WI38 (cell line): ENCODE measurements around the gene AGAP1.
A peak's percentile ranks its signal among the peaks of the same experiment; 100 is the strongest.
"Not testable (repeated sequence)": the region's sequence is repeated elsewhere in the genome, so short reads cannot be mapped to it uniquely, and the experiment has no call there.

Source experiments
- H3K4me3 ChIP-seq: 2 replicates; pipeline ENCODE4 v1.5.1; 2011; ENCODE audit warnings: low read depth, mild to moderate bottlenecking, control low read depth, low read length
- CTCF ChIP-seq: IDR thresholded peaks from 2 replicates; pipeline ENCODE4 v1.5.1; 2012; ENCODE audit warnings: low read depth, mild to moderate bottlenecking, control low read depth, low read length

The AGAP1 gene

GRCh38 chr2:235600926-235601325, 107.1 kb downstream of the AGAP1 start:
- TF ChIP-seq CTCF = no peak

GRCh38 chr2:235601960-235602704, 108.3 kb downstream of the AGAP1 start:
- H3K4me3 ChIP-seq = no peak overlapping the region
- TF ChIP-seq CTCF = no peak

More at GRCh38 chr2:235600926-235601325, 107.1 kb downstream of the AGAP1 start:
- H3K4me3 ChIP-seq = no peak overlapping the region

- not testable (repeated sequence) for H3K4me3 ChIP-seq
Measured at GRCh38 chr2:235602971-235603370, 109.1 kb downstream of the AGAP1 start.

GRCh38 chr2:235603659-235604058, 109.8 kb downstream of the AGAP1 start:
- TF ChIP-seq CTCF = no peak
- no peak overlapping the region for H3K4me3 ChIP-seq

GRCh38 chr2:235605312-235606003, 111.6 kb downstream of the AGAP1 start:
- 0 out of 2 replicates have a peak overlapping the region, but pooled peaks have one; percentile 7 for H3K4me3 ChIP-seq
- TF ChIP-seq CTCF = no peak

- H3K4me3 ChIP-seq = no peak overlapping the region
- no peak for TF ChIP-seq CTCF
Measured at GRCh38 chr2:235606004-235606715, 112.3 kb downstream of the AGAP1 start.

- no peak for TF ChIP-seq CTCF
- no peak overlapping the region for H3K4me3 ChIP-seq
Measured at GRCh38 chr2:235607546-235608199, 113.8 kb downstream of the AGAP1 start.
